Measurements from ENCODE around the gene PCDHGA7.
"Not testable (repeated sequence)": the region's sequence is repeated elsewhere in the genome, so short reads cannot be mapped to it uniquely, and the experiment has no call there.

The PCDHGA7 gene

DNA sequence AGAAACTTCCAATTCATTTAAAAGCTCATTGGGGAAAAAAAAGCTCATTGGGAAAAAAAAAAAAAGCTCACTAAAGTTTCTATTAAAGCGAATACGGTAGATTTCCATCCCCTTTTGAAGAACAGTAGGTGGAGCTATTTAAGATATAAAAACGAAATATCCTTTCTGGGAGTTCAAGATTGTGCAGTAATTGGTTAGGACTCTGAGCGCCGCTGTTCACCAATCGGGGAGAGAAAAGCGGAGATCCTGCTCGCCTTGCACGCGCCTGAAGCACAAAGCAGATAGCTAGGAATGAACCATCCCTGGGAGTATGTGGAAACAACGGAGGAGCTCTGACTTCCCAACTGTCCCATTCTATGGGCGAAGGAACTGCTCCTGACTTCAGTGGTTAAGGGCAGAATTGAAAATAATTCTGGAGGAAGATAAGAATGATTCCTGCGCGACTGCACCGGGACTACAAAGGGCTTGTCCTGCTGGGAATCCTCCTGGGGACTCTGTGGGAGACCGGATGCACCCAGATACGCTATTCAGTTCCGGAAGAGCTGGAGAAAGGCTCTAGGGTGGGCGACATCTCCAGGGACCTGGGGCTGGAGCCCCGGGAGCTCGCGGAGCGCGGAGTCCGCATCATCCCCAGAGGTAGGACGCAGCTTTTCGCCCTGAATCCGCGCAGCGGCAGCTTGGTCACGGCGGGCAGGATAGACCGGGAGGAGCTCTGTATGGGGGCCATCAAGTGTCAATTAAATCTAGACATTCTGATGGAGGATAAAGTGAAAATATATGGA lies 48.0 kb downstream of the PCDHGA7 start, which contains the start of gene PCDHGA12:
Gene PCDHGA12, plus strand, starts transcription at position 176 of the 782 bp plus-strand sequence. Its CDS starts 253 bp downstream, at position 429.
- peak; percentile 10 for DNase-seq

DNA sequence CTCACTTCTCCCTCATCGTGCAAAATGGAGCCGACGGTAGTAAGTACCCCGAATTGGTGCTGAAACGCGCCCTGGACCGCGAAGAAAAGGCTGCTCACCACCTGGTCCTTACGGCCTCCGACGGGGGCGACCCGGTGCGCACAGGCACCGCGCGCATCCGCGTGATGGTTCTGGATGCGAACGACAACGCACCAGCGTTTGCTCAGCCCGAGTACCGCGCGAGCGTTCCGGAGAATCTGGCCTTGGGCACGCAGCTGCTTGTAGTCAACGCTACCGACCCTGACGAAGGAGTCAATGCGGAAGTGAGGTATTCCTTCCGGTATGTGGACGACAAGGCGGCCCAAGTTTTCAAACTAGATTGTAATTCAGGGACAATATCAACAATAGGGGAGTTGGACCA lies 48.7 kb downstream of the PCDHGA7 start:
- no peak for DNase-seq

DNA sequence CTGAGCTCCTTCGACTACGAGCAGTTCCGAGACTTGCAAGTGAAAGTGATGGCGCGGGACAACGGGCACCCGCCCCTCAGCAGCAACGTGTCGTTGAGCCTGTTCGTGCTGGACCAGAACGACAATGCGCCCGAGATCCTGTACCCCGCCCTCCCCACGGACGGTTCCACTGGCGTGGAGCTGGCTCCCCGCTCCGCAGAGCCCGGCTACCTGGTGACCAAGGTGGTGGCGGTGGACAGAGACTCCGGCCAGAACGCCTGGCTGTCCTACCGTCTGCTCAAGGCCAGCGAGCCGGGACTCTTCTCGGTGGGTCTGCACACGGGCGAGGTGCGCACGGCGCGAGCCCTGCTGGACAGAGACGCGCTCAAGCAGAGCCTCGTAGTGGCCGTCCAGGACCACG lies 49.8 kb downstream of the PCDHGA7 start:
- not testable (repeated sequence) for DNase-seq

DNA sequence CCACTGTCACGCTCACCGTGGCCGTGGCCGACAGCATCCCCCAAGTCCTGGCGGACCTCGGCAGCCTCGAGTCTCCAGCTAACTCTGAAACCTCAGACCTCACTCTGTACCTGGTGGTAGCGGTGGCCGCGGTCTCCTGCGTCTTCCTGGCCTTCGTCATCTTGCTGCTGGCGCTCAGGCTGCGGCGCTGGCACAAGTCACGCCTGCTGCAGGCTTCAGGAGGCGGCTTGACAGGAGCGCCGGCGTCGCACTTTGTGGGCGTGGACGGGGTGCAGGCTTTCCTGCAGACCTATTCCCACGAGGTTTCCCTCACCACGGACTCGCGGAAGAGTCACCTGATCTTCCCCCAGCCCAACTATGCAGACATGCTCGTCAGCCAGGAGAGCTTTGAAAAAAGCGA lies 50.2 kb downstream of the PCDHGA7 start:
- DNase-seq: not testable (repeated sequence)

DNA sequence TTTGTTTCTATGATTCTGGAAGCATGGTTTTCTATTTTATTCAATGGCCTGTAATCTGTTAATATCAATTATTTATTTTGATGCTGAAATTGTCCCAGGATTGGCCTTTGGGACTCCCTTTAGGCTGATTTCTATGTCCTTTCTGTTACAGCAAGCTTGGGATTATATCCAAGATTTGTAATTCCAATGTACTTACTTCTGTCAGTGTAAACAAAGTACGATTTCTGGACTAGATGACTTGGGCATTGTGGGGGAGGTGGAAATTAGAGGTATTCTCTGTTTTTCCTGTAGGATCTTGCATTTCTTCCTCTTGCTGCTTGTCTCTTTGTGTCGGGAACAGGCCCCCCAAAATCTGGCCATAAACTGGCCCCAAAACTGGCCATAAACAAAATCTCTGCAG lies 51.5 kb downstream of the PCDHGA7 start:
- no peak for DNase-seq
